HepG2 (cell line): ENCODE data around the gene FYTTD1. TPM values are rescaled to one million over a fixed set of nuclear protein-coding genes. Genes with fewer than 3 reads are reported as not detected.
A peak's percentile ranks its signal among the peaks of the same experiment; 100 is the strongest.

Source experiments
- AGO2 ChIP-seq: fragments of 200-400 bp; formaldehyde crosslinking; optimal IDR thresholded peaks from 2 replicates; pipeline ENCODE3; 2017; ENCODE audit warnings: mild to moderate bottlenecking, low read depth, low read length, moderate library complexity
- CEBPB ChIP-seq: IDR thresholded peaks from 2 replicates; pipeline ENCODE4 v1.6.1; 2011; ENCODE audit warnings: low read depth, low read length, improper control_type of control experiment, borderline replicate concordance
- CHD4 ChIP-seq: fragments of 200-600 bp; sonication (generic); IDR thresholded peaks from 2 replicates; pipeline ENCODE4 v1.7.0; 2017; ENCODE audit warnings: mild to moderate bottlenecking, low read length, borderline replicate concordance
- EP300 ChIP-seq, 3 experiments: sonication (generic) in 1 of 3; formaldehyde crosslinking in 1 of 3; IDR thresholded peaks; 2 replicates each; pipeline versions ENCODE4 v1.5.1 to v1.6.1; 2011 to 2020; ENCODE audit warnings: low read depth in 2 of 3, low read length in 2 of 3, borderline replicate concordance in 1 of 3, improper control_type of control experiment in 1 of 3, mild to moderate bottlenecking in 1 of 3, missing genetic modification reagents in 1 of 3, moderate library complexity in 1 of 3
- HMG20B ChIP-seq: conservative IDR thresholded peaks from 2 replicates; pipeline ENCODE4 v1.6.1; 2016; ENCODE audit warnings: missing genetic modification reagents, missing compliant biosample characterization
- NCOR1 ChIP-seq: fragments of 200-600 bp; sonication (generic); IDR thresholded peaks from 2 replicates; pipeline ENCODE4 v1.7.0; 2017; ENCODE audit warnings: antibody characterized with exemption, low read length, borderline replicate concordance
- NR2F1 ChIP-seq, 2 experiments: fragments of 450-650 bp in 1 of 2; formaldehyde crosslinking in 1 of 2; IDR thresholded peaks; 2 replicates each; pipeline versions ENCODE4 v1.5.0 to v1.6.1; 2016 to 2020; ENCODE audit warnings: mild to moderate bottlenecking in 1 of 2, missing compliant biosample characterization in 1 of 2, missing genetic modification reagents in 1 of 2, moderate library complexity in 1 of 2
- PHB2 ChIP-seq: fragments of 450-650 bp; IDR thresholded peaks from 2 replicates; pipeline ENCODE4 v1.6.1; 2018; ENCODE audit not compliant: partially characterized antibody
- TAF1 ChIP-seq: sonication (generic); formaldehyde crosslinking; IDR thresholded peaks from 2 replicates; pipeline ENCODE4 v1.4.0; 2020; ENCODE audit warnings: missing genetic modification reagents
- TEAD2 ChIP-seq: sonication (generic); formaldehyde crosslinking; IDR thresholded peaks from 2 replicates; pipeline ENCODE4 v1.9.0; 2021; ENCODE audit warnings: missing genetic modification reagents
- ZEB1 ChIP-seq: IDR thresholded peaks from 2 replicates; pipeline ENCODE4 v1.6.1; 2012; ENCODE audit warnings: mild to moderate bottlenecking, low read depth, inconsistent platforms; ENCODE audit not compliant: insufficient replicate concordance
- ZNF547 ChIP-seq: sonication (generic); formaldehyde crosslinking; IDR thresholded peaks from 2 replicates; pipeline ENCODE4 v1.5.1; 2020; ENCODE audit warnings: mild to moderate bottlenecking, missing genetic modification reagents
- ZNF564 ChIP-seq: sonication (generic); formaldehyde crosslinking; IDR thresholded peaks from 2 replicates; pipeline ENCODE4 v1.8.1; 2023; ENCODE audit warnings: mild to moderate bottlenecking, missing genetic modification reagents
- ZNF572 ChIP-seq: sonication (generic); formaldehyde crosslinking; IDR thresholded peaks from 2 replicates; pipeline ENCODE4 v1.5.1; 2020; ENCODE audit warnings: mild to moderate bottlenecking, missing genetic modification reagents
- polyA plus RNA-seq, 8 experiments: library from polyadenylated mRNA; depleted of rRNA in 3 of 8; stranded (reverse) in 7 of 8; unstranded in 1 of 8; fragments of >200 nt; fragmentation: Illumina TruSeq in 4 of 8; extraction: Trizol in 4 of 8; gene quantifications; 2 replicates each; pipeline versions ENCODE4 v1.2.1 to v1.2.3, GENCODE V29; 2011 to 2016; ENCODE audit warnings: low read depth in 4 of 8, missing spikeins in 1 of 8, mixed read lengths in 1 of 8; ENCODE audit not compliant: insufficient read depth in 1 of 8
- total RNA-seq, 5 experiments: library from RNA; depleted of rRNA; stranded (reverse); fragments of >200 nt; fragmentation: Illumina TruSeq; extraction: Trizol; gene quantifications; 2 replicates each; pipeline ENCODE4 v1.2.3, GENCODE V29; 2016; ENCODE audit warnings: low read depth in 1 of 5
- TF ChIP-seq, protein P1 (sequence below): sonication (generic); formaldehyde crosslinking; IDR thresholded peaks from 2 replicates; pipeline ENCODE4 v1.9.0; 2021; ENCODE audit warnings: missing genetic modification reagents, borderline replicate concordance
- TF ChIP-seq, protein P2 (sequence below): IDR thresholded peaks from 2 replicates; pipeline ENCODE4 v1.6.1; 2018; ENCODE audit warnings: missing genetic modification reagents, mild to moderate bottlenecking, missing compliant biosample characterization
- TF ChIP-seq, protein P3 (sequence below): sonication (generic); formaldehyde crosslinking; IDR thresholded peaks from 2 replicates; pipeline ENCODE4 v1.4.0; 2020; ENCODE audit warnings: mild to moderate bottlenecking, missing genetic modification reagents
- TF ChIP-seq, protein P4 (sequence below): sonication (generic); formaldehyde crosslinking; IDR thresholded peaks from 2 replicates; pipeline ENCODE4 v1.5.0; 2020; ENCODE audit warnings: missing genetic modification reagents

Gene FYTTD1
- total and polyA plus RNA-seq, 2 of the 13 experiments (the other 11 are each of a cell fraction or from before 2014, with no cell fraction given), result 6.5 to 28.8 TPM

DNA sequence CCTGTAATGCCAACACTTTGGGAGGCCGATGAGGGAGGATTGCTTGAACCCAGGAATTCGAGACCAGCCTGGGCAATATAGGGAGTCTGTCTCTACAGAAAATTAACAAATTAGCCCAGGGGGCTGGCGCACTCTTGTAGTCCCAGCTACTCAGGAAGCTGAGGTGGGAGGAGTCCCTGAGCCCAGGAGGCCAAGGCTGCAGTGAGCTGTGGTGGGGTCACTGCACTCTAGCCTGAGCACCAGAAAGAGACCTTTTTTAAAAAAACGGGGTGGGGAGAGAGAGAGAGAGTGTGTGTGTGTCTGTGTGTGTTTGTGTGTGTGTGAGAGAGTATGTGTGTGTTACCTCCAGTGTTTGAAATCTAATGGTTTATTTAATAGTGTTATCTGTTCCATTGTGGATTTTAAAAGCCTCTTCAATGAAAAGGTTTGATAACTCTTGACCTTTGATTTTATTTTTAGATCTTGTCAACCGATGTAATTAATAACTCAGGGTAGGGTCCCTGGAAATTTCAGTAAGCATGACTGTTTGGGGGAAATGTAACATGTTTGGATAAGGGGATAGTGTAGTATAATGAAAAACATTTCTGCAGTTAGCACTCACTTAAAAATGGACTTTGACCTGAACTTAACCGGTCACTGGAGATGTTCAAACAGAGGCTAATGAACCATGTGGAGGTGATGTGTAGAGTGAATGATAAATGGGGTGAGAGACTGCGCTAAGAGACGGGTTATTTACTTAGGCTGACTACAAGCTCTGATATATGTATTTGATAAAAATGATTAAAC is 71.1 kb downstream of the FYTTD1 start (continued):
- TF ChIP-seq EP300 (IDR thresholded peaks at IDR 0.05; ENCODE audit: low read depth in 2 of 2, low read length in 2 of 2) (peak; percentile 44 to 80; a peak in 2 of 4 replicates), EP300 (CRISPR knock-in tag; IDR thresholded peaks at IDR 0.05; ENCODE audit: borderline replicate concordance) (no peak), HMG20B (no peak), AGO2 (no peak), CEBPB (no peak), ZNF564 (CRISPR knock-in tag) (no peak), TAF1 (CRISPR knock-in tag) (no peak), ZEB1 (no peak), PHB2 (no peak), NCOR1 (peak; percentile 98), CHD4 (peak; percentile 94; the same call in 1 of the 2 replicates), ZNF572 (no peak), ZNF547 (CRISPR knock-in tag) (0 out of 2 replicates have a peak, but pooled peaks have one; percentile 55), TEAD2 (CRISPR knock-in tag) (no peak), NR2F1 (CRISPR knock-in tag; IDR thresholded peaks at IDR 0.05) (peak; percentile 14 to 67; a peak in 2 of 4 replicates)
- TF ChIP-seq, protein P1, sequence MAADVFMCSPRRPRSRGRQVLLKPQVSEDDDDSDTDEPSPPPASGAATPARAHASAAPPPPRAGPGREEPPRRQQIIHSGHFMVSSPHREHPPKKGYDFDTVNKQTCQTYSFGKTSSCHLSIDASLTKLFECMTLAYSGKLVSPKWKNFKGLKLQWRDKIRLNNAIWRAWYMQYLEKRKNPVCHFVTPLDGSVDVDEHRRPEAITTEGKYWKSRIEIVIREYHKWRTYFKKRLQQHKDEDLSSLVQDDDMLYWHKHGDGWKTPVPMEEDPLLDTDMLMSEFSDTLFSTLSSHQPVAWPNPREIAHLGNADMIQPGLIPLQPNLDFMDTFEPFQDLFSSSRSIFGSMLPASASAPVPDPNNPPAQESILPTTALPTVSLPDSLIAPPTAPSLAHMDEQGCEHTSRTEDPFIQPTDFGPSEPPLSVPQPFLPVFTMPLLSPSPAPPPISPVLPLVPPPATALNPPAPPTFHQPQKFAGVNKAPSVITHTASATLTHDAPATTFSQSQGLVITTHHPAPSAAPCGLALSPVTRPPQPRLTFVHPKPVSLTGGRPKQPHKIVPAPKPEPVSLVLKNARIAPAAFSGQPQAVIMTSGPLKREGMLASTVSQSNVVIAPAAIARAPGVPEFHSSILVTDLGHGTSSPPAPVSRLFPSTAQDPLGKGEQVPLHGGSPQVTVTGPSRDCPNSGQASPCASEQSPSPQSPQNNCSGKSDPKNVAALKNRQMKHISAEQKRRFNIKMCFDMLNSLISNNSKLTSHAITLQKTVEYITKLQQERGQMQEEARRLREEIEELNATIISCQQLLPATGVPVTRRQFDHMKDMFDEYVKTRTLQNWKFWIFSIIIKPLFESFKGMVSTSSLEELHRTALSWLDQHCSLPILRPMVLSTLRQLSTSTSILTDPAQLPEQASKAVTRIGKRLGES (CRISPR knock-in tag), result no peak
- TF ChIP-seq, protein P2, sequence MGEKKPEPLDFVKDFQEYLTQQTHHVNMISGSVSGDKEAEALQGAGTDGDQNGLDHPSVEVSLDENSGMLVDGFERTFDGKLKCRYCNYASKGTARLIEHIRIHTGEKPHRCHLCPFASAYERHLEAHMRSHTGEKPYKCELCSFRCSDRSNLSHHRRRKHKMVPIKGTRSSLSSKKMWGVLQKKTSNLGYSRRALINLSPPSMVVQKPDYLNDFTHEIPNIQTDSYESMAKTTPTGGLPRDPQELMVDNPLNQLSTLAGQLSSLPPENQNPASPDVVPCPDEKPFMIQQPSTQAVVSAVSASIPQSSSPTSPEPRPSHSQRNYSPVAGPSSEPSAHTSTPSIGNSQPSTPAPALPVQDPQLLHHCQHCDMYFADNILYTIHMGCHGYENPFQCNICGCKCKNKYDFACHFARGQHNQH (CRISPR knock-in tag), result peak; percentile 14; the same call in 1 of the 2 replicates
- TF ChIP-seq, protein P3, sequence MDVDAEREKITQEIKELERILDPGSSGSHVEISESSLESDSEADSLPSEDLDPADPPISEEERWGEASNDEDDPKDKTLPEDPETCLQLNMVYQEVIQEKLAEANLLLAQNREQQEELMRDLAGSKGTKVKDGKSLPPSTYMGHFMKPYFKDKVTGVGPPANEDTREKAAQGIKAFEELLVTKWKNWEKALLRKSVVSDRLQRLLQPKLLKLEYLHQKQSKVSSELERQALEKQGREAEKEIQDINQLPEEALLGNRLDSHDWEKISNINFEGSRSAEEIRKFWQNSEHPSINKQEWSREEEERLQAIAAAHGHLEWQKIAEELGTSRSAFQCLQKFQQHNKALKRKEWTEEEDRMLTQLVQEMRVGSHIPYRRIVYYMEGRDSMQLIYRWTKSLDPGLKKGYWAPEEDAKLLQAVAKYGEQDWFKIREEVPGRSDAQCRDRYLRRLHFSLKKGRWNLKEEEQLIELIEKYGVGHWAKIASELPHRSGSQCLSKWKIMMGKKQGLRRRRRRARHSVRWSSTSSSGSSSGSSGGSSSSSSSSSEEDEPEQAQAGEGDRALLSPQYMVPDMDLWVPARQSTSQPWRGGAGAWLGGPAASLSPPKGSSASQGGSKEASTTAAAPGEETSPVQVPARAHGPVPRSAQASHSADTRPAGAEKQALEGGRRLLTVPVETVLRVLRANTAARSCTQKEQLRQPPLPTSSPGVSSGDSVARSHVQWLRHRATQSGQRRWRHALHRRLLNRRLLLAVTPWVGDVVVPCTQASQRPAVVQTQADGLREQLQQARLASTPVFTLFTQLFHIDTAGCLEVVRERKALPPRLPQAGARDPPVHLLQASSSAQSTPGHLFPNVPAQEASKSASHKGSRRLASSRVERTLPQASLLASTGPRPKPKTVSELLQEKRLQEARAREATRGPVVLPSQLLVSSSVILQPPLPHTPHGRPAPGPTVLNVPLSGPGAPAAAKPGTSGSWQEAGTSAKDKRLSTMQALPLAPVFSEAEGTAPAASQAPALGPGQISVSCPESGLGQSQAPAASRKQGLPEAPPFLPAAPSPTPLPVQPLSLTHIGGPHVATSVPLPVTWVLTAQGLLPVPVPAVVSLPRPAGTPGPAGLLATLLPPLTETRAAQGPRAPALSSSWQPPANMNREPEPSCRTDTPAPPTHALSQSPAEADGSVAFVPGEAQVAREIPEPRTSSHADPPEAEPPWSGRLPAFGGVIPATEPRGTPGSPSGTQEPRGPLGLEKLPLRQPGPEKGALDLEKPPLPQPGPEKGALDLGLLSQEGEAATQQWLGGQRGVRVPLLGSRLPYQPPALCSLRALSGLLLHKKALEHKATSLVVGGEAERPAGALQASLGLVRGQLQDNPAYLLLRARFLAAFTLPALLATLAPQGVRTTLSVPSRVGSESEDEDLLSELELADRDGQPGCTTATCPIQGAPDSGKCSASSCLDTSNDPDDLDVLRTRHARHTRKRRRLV, result no peak
- TF ChIP-seq, protein P4, sequence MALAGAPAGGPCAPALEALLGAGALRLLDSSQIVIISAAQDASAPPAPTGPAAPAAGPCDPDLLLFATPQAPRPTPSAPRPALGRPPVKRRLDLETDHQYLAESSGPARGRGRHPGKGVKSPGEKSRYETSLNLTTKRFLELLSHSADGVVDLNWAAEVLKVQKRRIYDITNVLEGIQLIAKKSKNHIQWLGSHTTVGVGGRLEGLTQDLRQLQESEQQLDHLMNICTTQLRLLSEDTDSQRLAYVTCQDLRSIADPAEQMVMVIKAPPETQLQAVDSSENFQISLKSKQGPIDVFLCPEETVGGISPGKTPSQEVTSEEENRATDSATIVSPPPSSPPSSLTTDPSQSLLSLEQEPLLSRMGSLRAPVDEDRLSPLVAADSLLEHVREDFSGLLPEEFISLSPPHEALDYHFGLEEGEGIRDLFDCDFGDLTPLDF (CRISPR knock-in tag), result no peak
